ENCODE data around the gene IGDCC3.

Gene IGDCC3
- total RNA-seq = 0 to 0.08 (median 0) reads per million in 4 donors

- no peak for DNase-seq
These were observed at the start of gene IGDCC3 for GRCh38 chr15:65377976-65378366. TSS of gene IGDCC3 (minus strand) at chr15:65378002. CDS start at chr15:65377788, 214 bp downstream.

- DNase-seq = no peak
These were observed 48.5 kb upstream of the IGDCC3 start for GRCh38 chr15:65426216-65426853.

- DNase-seq = no peak
These were observed 46.9 kb upstream of the IGDCC3 start for GRCh38 chr15:65424683-65425082.

GRCh38 chr15:65423976-65424679 lies 46.3 kb upstream of the IGDCC3 start:
- no peak for DNase-seq

GRCh38 chr15:65423150-65423975 lies 45.6 kb upstream of the IGDCC3 start:
- no peak for DNase-seq

- DNase-seq = no peak
These were observed 43.8 kb upstream of the IGDCC3 start for GRCh38 chr15:65421360-65422215.

- no peak for DNase-seq
These were observed 43.2 kb upstream of the IGDCC3 start for GRCh38 chr15:65420975-65421359.

- DNase-seq = no peak
These were observed 40.8 kb upstream of the IGDCC3 start for GRCh38 chr15:65418596-65418995.

GRCh38 chr15:65416845-65417416 lies 39.1 kb upstream of the IGDCC3 start:
- no peak for DNase-seq

- no peak for DNase-seq
These were observed 37.2 kb upstream of the IGDCC3 start for GRCh38 chr15:65414841-65415621.

GRCh38 chr15:65413760-65414144 lies 36.0 kb upstream of the IGDCC3 start:
- DNase-seq = no peak

GRCh38 chr15:65413051-65413759 lies 35.4 kb upstream of the IGDCC3 start:
- no peak for DNase-seq

- no peak for DNase-seq
These were observed 34.8 kb upstream of the IGDCC3 start for GRCh38 chr15:65412556-65412955.

- DNase-seq = no peak
These were observed 33.8 kb upstream of the IGDCC3 start for GRCh38 chr15:65411465-65412071.

- DNase-seq = no peak
These were observed 33.2 kb upstream of the IGDCC3 start for GRCh38 chr15:65410972-65411371.

- DNase-seq = no peak
These were observed 32.2 kb upstream of the IGDCC3 start for GRCh38 chr15:65410036-65410435.

- no peak for DNase-seq
These were observed 31.3 kb upstream of the IGDCC3 start for GRCh38 chr15:65409036-65409631.

GRCh38 chr15:65408324-65409035 lies 30.7 kb upstream of the IGDCC3 start:
- no peak for DNase-seq

GRCh38 chr15:65406424-65407000 lies 28.7 kb upstream of the IGDCC3 start:
- no peak for DNase-seq

Data from T-helper 1 cell (primary cell).